NCI-H1694 treated with DMSO at 0.1 percent for 48 hours (cell line): ENCODE measurements around the gene HIPK4.
"Not testable (repeated sequence)": the region's sequence is repeated elsewhere in the genome, so short reads cannot be mapped to it uniquely, and the experiment has no call there.

Experiments used
- DNase-seq: peaks from one replicate; lab custom pipeline; 2025; lab: John Stamatoyannopoulos, UW

The HIPK4 gene

DNA sequence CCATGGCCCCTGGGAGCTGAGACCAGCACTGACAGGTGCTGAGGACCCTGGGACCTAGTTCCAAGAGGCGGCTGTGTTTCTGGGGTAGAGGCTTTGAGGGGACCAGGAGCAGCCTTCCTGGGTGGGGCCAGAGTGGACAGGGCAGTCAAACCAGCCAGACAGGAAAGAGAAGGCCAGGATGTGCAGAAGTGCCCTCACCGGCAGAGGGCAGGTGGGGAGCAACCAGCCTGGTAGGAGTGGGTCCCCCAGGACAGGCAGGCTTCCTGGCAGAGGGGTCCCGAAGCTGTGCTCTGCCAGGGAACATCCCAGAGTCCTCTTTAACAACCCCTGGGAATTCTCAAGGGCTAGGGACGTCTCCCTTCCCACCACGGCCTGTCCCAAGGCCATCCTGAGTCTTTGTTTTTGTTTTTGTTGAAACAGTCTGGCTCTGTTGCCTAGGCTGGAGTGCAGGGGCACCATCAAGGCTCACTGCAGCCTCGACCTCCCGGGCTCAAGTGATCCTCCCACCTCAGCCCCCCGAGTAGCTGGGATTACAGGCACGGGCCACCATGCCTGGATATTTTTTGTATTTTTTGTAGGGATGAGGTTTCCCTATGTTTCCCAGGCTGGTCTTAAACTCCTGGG lies 3.0 kb upstream of the HIPK4 start:
- DNase-seq, result no peak

DNA sequence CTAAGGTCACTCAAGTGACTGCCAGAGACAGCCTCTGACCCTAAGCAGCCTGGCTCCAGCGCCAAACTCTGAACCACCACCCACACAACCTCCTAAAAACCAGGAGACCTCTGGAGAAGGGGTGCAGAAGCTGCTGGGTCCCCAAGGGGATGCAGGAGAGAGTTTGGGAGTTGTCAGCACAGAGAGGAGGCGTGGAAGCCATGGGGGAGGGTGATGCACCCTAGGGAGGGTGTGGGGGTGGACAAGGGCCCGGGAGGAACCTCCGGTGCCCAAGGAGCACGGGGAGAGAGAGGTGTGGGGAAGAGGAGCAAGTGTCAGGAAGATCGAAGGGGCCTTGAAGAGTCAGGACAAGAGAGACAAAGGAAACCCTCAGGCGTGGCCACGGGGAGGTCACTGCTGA lies 2.1 kb upstream of the HIPK4 start:
- DNase-seq, result no peak

DNA sequence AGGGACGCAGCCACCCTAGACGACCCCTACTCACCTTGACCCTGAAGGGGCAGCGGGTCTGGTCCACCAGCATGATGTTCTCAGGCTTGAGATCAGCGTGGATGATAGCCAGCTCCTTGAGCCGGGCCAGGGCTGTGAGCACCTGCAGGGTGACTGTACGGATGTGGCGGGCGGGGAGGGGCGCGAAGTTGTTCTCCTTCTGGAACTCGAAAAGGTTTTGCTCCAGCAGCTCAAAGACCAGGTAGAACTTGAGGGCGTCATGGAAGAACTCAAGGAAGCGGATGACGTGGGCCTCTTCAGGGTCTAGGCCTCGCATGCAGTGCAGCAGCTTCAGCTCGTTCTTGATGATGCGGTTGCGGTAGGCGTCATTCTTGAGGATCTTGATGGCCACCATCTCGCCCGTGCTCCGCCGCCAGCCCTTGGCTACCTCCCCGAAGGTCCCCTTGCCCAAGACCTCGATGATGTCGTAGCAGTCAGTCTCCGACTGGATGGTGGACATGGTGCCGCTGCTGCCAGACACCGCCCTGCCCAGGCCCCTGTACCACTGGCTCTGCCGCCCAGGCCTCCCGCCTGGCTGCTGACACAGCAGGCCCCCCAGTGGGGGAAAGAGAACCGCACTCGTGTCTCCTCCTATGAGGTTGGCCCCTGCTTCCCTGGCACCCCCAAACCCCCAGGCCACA lies 437 bp downstream of the HIPK4 start:
- DNase-seq, result no peak

DNA sequence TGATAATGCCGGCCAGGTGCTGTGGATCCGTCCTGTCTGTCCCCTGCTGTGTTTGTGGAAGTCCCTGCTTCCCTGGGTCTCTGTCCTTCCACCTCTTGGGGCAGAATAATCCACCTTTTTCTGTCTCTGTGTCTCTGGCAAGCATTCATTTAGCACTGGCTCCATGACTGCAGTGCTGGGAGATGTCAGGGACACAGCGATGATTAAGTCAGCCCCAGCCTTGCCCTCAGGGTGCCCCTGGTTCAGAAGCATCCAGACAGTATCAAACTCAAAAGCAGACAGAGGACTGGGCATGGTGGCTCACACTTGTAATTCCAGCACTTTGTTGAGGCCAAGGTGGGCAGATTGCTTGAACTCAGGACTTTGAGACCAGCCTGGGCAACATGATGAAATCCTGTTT lies 1.5 kb downstream of the HIPK4 start:
- no peak for DNase-seq

DNA sequence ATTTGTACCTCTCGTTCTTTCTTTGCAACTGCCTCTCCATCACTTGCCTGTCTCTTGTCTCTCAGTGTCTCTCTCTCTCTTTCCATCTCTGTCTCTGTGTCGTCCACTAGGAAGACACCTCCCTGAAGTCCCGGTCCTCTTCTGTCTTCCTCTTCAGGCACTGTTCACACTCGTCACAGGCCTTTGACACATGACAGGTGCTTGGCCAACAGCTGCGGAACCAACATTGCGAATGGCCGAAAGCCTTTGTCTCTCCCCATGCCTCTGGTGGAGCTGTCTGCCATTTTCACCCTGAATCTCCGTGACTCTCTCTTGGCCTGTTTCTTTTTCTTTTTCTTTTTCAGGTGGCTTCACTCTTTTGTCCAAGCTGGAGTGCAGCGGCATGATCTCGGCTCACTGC lies 2.8 kb downstream of the HIPK4 start:
- DNase-seq, result no peak

DNA sequence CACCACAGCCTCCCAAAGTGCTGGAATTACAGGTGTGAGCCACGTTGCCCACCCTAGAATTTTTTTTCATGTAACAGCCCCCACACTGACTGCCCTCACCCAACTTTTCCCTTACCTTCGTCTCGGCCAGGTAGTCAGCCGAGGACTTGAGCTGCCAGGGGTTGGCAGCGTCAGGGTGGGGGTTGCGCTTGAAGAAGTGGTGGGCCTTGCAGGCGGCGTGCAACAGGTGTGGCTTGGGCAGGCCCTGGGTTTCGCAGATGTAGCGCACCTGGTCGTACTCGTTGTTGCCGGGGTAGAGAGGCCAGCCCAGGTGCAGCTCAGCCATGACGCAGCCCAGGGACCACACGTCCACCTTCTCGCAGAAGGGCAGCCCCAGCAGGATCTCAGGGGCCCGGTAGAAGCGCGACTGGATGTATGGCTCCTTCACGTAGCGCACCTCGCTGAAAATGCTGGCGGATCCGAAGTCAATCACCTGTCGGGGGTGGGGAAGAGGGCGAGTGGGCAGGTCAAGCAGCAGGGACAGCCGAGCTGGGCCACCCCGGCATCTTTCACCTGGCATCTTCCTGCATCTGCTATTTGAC lies 6.2 kb downstream of the HIPK4 start:
- no peak for DNase-seq

DNA sequence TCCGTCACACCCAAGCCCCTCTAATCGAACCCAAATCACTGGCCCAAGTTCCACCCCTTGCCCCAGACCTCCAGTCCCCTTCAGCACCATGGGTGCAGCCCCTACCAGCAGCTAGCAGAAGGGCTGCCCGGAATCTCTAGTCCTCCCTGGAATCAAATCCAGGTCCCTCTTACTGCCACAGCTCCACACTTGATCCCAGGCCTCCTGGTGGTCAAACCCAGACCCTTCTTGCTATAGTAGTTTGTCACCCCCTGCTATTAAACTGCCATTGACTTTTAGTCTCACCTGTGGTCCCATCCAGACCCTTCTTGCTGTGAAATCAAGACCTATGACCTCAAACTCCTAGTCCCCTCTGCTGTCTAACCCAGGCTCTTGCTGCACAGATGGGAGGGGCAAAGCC lies 8.7 kb downstream of the HIPK4 start:
- DNase-seq, result no peak

DNA sequence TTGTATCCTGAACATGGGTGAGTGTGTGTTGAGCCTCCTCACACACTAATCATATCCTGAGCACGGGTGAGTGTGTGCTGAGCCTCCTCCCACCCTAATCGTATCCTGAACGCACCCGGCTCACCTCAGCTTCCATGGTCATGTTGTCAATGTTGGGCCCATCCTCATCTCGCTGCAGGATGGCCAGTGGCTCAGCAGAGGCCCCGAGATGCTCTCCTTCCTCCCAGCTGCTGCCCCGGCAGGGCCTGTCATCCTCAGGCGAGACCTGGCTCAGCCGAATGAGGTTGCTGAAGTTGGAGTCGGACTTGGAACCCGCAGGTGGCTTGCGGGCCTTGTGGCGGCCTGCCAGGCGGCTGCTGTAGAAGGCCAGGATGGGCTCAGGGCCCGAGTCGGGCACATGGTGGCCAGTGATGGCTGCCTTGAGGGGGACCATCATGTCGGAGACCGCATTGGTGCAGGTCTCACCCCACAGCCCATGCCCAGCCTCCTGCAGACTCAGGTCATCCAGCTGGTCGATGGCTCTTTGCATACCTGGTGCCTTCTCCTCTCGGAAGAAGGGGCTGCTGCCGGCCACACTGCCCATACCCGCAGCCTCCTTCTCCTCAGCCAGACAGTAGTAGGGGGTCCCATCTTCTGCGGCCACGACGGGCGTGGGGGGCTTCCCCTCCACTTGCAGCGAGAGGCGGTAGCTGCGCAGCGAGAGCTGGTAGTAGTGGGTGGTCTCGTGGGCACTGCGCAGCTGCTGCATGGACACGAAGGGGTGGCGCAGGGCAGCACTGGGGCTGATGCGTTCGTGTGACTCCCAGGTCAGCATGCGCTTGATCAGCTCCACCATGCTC lies 9.6 kb downstream of the HIPK4 start:
- DNase-seq, result no peak

DNA sequence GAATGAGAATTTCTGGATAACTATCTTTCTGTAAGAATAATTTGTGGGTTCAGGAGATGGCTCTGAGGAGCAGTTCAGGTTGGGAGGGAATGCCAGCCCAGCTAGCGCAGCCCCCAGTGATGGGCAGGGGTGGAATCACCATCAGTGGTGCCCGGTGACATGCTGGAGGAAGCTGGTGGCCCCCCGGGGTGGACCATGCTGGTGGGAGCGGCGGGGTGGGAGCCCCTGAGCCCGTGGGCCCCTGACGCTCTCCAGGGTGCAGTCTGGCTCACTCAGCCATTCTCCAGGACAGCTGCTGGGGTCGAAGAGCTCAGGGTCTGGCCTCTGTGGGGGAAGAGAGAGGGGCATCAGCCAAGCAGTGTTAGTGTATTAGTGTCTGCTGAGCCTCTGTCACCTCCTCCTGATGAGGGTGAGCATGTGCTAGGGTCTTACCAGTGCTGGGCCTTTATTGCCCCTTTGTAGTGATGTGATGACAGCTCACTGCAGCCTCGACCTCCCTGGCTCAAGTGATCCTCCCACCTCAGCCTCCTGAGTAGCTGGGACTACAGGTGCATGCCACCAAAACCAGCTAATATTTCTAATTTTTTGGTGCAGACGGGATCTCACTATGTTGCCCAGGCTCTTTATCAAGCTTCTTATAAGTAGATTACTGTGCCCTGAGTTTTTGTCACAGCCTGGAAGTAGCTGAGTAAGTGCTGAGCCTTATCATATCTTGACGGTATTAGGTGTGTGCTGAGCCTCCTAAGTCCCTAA lies 10.4 kb downstream of the HIPK4 start:
- DNase-seq, result no peak

DNA sequence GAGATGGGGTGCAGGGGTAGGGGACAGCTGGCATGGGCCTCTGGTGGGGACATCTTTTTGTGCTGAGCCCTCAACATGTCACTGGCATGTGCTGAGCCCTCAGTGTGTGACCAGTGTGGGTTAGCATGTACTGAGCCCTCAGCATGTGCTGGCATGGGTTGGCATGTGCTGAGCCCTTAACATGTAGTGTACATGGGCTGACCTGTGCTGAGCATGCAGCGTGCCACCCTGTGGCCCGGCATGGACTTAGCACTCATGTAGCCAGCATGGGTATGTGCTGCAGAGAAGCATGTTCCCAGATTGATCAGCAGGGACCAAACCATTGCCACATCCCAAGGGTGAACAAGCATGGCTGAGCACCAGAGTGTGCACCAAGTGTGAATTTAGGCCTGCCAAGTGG lies 11.5 kb downstream of the HIPK4 start:
- DNase-seq, result no peak

DNA sequence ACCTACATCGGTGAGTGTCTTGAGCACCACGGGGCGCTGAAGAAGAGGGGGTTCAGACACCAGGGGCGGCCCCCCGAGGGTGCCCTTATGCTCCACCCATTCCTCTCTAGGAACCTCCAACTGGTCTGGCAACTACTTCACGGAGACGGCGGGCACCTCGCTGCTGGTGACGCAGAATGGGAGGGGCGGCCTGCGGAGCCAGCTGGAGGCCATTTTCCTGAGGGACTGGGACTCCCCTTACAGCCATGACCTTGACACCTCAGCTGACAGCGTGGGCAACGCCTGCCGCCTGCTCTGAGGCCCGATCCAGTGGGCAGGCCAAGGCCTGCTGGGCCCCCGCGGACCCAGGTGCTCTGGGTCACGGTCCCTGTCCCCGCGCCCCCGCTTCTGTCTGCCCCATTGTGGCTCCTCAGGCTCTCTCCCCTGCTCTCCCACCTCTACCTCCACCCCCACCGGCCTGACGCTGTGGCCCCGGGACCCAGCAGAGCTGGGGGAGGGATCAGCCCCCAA lies 12.1 kb downstream of the HIPK4 start:
- no peak for DNase-seq

DNA sequence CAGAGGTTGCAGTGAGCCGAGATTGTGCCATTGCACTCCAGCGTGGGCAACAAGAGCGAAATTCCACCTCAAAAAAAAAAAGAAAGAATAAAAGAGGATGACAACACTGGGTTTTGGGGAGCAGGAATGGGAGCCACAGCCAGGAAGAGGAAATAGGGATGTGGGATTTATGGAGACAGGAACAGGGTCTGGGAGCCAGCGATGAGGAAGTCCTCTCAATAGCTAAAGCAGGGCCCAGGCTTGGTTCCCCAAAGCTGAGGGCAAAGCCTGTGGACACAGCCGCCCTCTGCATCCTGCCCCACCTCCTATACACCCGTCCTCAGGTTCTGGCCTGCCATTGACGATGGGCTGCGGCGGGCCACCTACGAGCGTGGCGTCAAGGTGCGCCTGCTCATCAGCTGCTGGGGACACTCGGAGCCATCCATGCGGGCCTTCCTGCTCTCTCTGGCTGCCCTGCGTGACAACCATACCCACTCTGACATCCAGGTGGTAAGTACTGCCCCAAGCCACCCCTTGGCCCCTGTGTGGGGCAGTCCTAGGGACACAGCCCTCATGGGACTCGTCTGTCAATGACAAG lies 13.6 kb downstream of the HIPK4 start:
- DNase-seq, result no peak

DNA sequence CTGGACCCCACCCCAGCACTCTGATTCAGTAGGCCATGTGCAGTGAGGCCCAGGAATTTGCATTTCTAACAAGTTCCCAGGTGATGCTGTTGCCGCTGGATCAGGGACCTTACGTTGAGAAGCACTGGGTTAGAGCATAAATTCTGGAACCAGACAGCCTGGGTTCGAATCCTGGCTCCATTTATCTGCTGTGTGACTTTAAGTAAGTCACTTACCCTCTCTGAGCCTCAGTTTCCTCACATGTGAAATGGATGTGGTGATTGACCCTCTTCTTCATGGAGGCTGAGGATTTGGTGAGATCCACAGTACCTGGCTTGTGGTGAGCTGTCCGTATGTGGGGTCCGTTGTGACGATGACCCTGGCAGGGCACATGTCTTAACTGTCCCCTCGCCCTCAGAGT lies 15.9 kb downstream of the HIPK4 start:
- no peak for DNase-seq

DNA sequence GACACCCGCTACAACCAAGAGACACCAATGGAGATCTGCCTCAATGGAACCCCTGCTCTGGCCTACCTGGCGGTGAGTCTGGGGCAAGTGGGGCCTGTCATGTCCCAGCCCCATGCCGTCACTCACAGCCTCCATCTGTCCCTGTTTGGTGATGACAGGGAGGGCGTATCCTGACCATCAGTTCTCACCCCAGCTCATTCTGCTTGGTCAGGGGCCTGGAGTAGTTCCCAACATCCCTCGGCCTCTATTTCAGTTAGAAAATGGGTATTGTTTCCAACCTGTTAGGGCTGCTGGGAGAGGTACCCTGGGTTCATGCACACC lies 18.2 kb downstream of the HIPK4 start:
- no peak for DNase-seq

DNA sequence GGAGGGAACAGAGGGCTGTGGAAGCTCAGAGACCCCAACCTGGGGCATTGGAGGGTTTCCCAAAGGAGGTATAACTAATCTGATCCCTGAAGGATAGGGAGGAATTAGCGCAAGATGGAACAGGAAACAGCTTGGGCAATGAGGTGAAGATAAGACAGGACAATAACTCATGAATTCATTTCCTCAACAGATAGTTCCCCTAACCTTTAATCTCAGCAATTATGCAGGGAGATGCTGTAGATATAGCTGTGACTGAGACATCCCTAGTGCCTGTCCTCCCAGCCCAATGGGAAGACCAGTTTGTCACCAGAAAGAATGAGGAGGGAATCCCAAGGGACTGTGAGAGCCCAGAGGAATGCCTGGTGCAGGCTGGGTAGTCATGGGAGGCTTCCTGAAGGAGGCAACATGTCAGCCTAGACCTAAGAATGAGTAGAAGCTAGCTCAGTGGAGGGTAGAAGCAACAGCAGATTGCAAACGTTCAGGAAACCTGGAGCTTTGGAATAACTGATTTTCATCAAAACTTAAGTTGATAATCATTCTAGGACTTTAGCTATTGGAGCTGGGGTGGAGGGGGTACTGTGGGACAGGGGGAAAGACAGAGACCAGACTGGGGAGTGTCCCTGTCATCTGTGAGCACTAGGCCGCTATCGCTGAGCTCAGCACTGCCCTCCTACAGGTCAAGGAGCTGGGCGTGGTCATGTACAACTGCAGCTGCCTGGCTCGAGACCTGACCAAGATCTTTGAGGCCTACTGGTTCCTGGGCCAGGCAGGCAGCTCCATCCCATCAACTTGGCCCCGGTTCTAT lies 18.8 kb downstream of the HIPK4 start:
- DNase-seq, result no peak

DNA sequence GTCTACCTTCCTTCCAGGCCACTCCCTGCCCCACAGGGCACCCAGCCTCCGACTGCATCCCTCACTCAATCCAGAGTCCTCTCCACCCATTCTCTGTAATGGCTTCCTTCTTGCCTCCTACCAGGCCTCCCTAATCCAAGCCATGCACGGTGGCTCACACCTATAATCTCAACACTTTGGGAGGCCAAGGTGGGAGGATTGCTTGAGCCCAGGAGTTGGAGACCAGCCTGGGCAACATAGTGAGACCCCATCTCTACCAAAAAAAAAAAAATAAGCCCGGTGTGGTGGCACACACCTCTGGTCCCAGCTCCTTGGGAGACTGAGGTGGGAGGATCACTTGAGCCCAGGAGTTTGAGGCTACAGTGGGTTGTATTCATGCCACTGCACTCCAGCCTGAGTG lies 19.7 kb downstream of the HIPK4 start:
- DNase-seq, result not testable (repeated sequence)

DNA sequence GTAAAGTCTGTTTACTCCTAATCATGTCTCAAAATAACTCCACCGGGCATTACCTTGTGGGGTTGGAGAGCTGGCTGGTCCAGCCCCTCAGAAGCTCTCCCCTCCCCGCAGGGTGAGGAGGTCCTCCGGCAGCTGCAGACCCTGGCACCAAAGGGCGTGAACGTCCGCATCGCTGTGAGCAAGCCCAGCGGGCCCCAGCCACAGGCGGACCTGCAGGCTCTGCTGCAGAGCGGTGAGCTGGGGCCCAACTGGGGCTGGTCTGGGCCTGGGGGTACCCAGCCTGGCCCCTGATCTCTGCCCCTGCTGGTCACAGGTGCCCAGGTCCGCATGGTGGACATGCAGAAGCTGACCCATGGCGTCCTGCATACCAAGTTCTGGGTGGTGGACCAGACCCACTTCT lies 20.2 kb downstream of the HIPK4 start:
- DNase-seq, result no peak

DNA sequence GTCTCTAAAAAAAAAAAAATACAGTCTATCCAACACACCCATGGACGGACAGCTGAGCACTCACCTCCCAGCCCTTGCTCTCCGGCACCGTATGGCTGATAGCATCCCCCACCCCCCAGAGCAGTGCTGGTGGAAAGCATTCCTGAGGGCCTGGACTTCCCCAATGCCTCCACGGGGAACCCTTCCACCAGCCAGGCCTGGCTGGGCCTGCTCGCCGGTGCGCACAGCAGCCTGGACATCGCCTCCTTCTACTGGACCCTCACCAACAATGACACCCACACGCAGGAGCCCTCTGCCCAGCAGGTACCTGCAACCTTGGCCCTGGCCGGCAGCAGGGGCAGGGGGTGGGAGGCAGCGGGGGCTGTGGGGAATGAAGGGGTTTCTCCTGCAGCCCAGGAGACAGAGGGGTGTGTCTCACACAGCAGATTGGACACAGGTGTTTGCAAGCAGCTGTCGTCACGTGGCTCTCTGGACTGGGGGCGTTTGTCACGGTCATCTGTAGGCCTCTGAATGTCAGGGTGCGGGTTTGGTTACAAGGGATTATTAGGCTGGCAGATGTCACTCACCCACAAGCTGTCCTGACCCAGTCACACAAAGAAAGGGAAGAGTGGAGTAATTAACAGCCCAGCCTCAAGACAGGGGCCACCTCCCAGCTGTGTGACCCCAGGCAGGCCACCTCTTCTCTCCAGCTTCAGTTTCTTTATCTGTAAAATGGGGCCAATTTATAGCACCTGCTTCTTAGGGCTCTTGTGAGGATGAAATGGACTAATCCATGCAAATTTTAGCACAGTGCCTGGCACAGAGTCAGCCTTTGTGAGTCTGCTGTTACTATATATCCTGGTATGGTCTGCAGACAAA lies 22.2 kb downstream of the HIPK4 start:
- DNase-seq, result no peak

DNA sequence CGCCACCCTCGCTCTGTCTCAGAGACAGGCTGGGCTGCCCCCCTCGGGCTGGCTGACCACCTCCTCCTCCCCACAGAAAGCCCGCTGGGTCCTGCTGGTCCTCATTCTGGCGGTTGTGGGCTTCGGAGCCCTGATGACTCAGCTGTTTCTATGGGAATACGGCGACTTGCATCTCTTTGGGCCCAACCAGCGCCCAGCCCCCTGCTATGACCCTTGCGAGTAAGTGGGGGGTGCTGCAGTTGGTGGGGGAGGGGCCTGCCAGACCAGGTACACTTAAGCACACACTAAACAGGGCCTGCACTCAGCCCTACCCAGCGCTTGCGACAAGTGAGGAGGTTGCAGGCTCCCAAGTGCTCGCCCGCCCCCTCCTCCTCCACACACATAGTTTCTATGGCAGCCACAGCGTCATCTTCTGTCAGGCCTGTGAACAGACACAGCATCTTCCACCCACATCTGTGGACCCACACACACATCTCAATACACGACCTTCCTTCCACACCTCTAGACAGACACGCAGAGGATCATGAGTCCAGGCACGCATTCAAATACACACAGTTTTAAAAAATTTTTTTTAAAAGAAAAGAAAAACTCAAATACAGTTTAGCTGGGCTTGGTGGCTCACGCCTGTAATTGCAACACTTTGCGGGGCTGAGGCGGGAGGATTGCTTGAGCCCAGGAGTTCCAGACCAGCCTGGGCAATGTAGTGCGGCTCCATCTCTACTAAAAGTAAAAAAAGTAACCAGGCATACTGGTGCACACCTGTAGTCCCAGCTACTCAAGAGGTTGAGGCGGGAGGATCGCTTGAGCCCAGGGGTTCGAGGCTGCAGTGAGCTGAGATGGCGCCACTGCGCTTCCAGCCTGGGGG lies 23.1 kb downstream of the HIPK4 start:
- no peak for DNase-seq
